ENCODE results near the gene GPRIN3.
"Not testable (repeated sequence)": the region's sequence is repeated elsewhere in the genome, so short reads cannot be mapped to it uniquely, and the experiment has no call there.

DNA sequence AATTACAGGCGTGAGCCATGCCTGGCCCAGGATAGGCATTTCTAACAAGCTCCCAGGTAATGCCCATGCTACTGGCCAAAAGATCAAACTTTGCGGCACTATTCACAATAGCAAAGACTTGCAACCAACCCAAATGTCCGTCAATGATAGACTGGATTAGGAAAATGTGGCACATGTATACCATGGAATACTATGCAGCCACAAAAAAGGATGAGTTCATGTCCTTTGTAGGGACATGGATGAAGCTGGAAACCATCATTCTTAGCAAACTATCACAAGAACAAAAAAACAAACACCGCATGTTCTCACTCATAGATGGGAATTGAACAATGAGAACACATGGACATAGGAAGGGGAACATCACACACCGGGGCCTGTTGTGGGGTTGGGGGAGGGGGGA lies 1.6 kb upstream of the GPRIN3 start:
- TF ChIP-seq, protein P1, sequence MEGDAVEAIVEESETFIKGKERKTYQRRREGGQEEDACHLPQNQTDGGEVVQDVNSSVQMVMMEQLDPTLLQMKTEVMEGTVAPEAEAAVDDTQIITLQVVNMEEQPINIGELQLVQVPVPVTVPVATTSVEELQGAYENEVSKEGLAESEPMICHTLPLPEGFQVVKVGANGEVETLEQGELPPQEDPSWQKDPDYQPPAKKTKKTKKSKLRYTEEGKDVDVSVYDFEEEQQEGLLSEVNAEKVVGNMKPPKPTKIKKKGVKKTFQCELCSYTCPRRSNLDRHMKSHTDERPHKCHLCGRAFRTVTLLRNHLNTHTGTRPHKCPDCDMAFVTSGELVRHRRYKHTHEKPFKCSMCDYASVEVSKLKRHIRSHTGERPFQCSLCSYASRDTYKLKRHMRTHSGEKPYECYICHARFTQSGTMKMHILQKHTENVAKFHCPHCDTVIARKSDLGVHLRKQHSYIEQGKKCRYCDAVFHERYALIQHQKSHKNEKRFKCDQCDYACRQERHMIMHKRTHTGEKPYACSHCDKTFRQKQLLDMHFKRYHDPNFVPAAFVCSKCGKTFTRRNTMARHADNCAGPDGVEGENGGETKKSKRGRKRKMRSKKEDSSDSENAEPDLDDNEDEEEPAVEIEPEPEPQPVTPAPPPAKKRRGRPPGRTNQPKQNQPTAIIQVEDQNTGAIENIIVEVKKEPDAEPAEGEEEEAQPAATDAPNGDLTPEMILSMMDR (IDR thresholded peaks at IDR 0.05) = not testable (repeated sequence)
- not testable (repeated sequence) for TF ChIP-seq EZH2 (IDR thresholded peaks at IDR 0.05; ENCODE audit: borderline replicate concordance, insufficient read depth, low read depth, low read length, poor library complexity, severe bottlenecking)
